Measurements from ENCODE around the gene TNFRSF12A.

- TF ChIP-seq TFE3 (CRISPR knock-in tag; IDR thresholded peaks at IDR 0.05) (no peak), ZNF512 (CRISPR knock-in tag; IDR thresholded peaks at IDR 0.05) (no peak), ZNF619 (CRISPR knock-in tag; IDR thresholded peaks at IDR 0.05) (no peak), ZNF451 (CRISPR knock-in tag; IDR thresholded peaks at IDR 0.05) (no peak), NR1H2 (CRISPR knock-in tag; IDR thresholded peaks at IDR 0.05; ENCODE audit: borderline replicate concordance, low read depth) (no peak), REXO4 (CRISPR knock-in tag; IDR thresholded peaks at IDR 0.05; ENCODE audit: borderline replicate concordance) (no peak), HCFC1 (IDR thresholded peaks at IDR 0.05; ENCODE audit: low read depth, low read length) (no peak), EP300 (IDR thresholded peaks at IDR 0.05; ENCODE audit: low read depth in 2 of 2, low read length in 2 of 2) (no peak), EP300 (CRISPR knock-in tag; IDR thresholded peaks at IDR 0.05; ENCODE audit: borderline replicate concordance) (no peak), ZBTB33 (CRISPR knock-in tag; IDR thresholded peaks at IDR 0.05) (no peak)
These were observed 48.0 kb upstream of the TNFRSF12A start for GRCh38 chr16:2971985-2972784.

Measured in HepG2 (cell line).